ENCODE data around the gene EFHD2. TPM values are rescaled to one million over a fixed set of nuclear protein-coding genes. Genes with fewer than 3 reads are reported as not detected.

Gene EFHD2
- total and polyA plus RNA-seq, 2 of the 8 experiments (the other 6 are each of a cell fraction or from before 2014, with no cell fraction given) = 24.4 to 25.1 TPM

DNA sequence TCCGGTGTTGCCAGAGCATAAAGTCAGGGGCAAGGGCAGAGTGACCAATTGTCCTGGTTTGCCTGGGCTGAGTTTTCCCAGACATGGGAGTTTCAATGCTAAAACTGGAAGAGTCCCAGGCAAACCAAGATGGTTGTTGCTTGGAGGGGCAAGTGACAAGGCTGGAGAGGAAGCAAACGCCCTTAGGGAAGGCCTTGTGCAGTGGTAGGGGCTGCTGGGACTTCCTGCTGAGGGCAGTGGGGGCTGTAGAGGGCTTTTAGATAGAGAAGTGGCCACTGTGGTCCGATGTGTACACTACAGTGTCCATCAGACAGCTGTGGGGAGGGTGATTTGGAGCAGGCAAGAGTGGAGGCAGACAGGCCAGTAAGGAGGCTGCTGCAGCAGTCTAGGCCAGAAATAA is 39.9 kb downstream of the EFHD2 start:
- WGBS, 2 experiments (ENCODE audit: extremely low coverage in 1 of 2, insufficient coverage in 1 of 2, insufficient read length in 1 of 2, insufficient replicate concordance in 2 of 2, low coverage in 1 of 2, low lambda C conversion rate in 2 of 2, missing lambda C conversion rate in 1 of 2) = 80% methylated on average over 3 of the region's 3 CpGs; no CpG with 5 or more reads in 1 of the 2 experiments
- ChIA-PET CTCF (ENCODE audit: partially characterized antibody) (interaction anchor here (1.1 to 1.7 kb wide), 3 partner anchors 10 to 126 kb away, joined by 3 to 5 read pairs (median 3); no protein-coding TSS in a partner anchor), POLR2A (ENCODE audit: partially characterized antibody) (no interaction called here)
- no peak overlapping the region for H3K4me3 ChIP-seq (ENCODE audit: extremely low read depth in 1 of 4, insufficient read depth in 2 of 4, low read depth in 3 of 4, low read length in 4 of 4)
- H2AFZ ChIP-seq (ENCODE audit: low read length) = no peak overlapping the region
- H3K14ac ChIP-seq (ENCODE audit: insufficient read length) = no peak overlapping the region
- no peak overlapping the region for H3K56ac ChIP-seq (replicated peaks; ENCODE audit: insufficient read length, low read depth, low read length)
- H2BK20ac ChIP-seq (ENCODE audit: low read length) = no peak overlapping the region
- H3K79me1 ChIP-seq (ENCODE audit: low read depth, low read length) = no peaks in the 10 kb centered on the region
- H3K4me1 ChIP-seq (replicated peaks in 1 of 4; ENCODE audit: control insufficient read depth in 3 of 4, insufficient read depth in 4 of 4, low read length in 3 of 4) = no peaks in the 10 kb centered on the region
- no peaks in the 10 kb centered on the region for H3K27me3 ChIP-seq (replicated peaks in 1 of 4; ENCODE audit: control insufficient read depth in 3 of 4, extremely low read depth in 1 of 4, insufficient read depth in 3 of 4, low read length in 3 of 4)
- H4K91ac ChIP-seq (replicated peaks; ENCODE audit: insufficient read length, low read length) = no peak overlapping the region
- H4K20me1 ChIP-seq (replicated peaks in 1 of 2; ENCODE audit: control insufficient read depth in 1 of 2, insufficient read depth in 2 of 2, low read length in 2 of 2) = no peaks in the 10 kb centered on the region
- H3K23ac ChIP-seq (ENCODE audit: insufficient read length) = no peak overlapping the region
- H2BK12ac ChIP-seq (ENCODE audit: low read depth, low read length) = no peak overlapping the region
- H3K9ac ChIP-seq (replicated peaks in 1 of 4; ENCODE audit: extremely low read depth in 1 of 4, low read depth in 3 of 4, low read length in 3 of 4) = no peak overlapping the region
- H2BK15ac ChIP-seq (ENCODE audit: low read length) = no peak overlapping the region
- no peak overlapping the region for H3K18ac ChIP-seq (ENCODE audit: extremely low read depth, low read length)
- H3K9me3 ChIP-seq (ENCODE audit: insufficient read depth in 2 of 2, low read depth in 1 of 2, low read length in 1 of 2) = no peaks in the 10 kb centered on the region
- H3K36me3 ChIP-seq (ENCODE audit: control insufficient read depth in 2 of 4, insufficient read depth in 4 of 4, low read length in 3 of 4) = no peaks in the 10 kb centered on the region
- DNase-seq (ENCODE audit: low read depth in 1 of 2, low spot score in 2 of 2) (no peak), FAIRE-seq (no peak)
- H3K4ac ChIP-seq (replicated peaks; ENCODE audit: insufficient read length, low read depth, low read length) = no peak overlapping the region
- H3K23me2 ChIP-seq (ENCODE audit: low read depth, low read length) = no peaks in the 10 kb centered on the region
- H3K27ac ChIP-seq (ENCODE audit: low read depth, low read length) = no peak overlapping the region
- no peaks in the 10 kb centered on the region for H3K79me2 ChIP-seq (ENCODE audit: control insufficient read depth in 1 of 2, insufficient read depth in 2 of 2, low read length in 2 of 2)
- no peak overlapping the region for H2BK120ac ChIP-seq (replicated peaks; ENCODE audit: low read depth, low read length)
- no peak overlapping the region for H2AK5ac ChIP-seq (ENCODE audit: low read depth, low read length)
- H4K5ac ChIP-seq (ENCODE audit: insufficient read length, low read depth, low read length) = no peak overlapping the region
- 0 out of 2 replicates have a peak overlapping the region, but pooled peaks have one; percentile 71 for H4K8ac ChIP-seq (ENCODE audit: extremely low read depth, insufficient read depth, low read length)
- H3K4me2 ChIP-seq (ENCODE audit: insufficient read depth in 1 of 2, low read depth in 2 of 2, low read length in 2 of 2) = no peak overlapping the region
- H2BK5ac ChIP-seq (ENCODE audit: low read depth, low read length) = no peak overlapping the region
- TF ChIP-seq ZNF274 (IDR thresholded peaks at IDR 0.05; ENCODE audit: borderline replicate concordance, extremely low read depth, low read length) (no peak), PHF8 (conservative IDR thresholded peaks at IDR 0.05; ENCODE audit: low read depth, low read length) (no peak), TCF12 (IDR thresholded peaks at IDR 0.05; ENCODE audit: low read depth, low read length) (no peak), HDAC6 (IDR thresholded peaks at IDR 0.05; ENCODE audit: low read depth, low read length) (no peak), GABPA (IDR thresholded peaks at IDR 0.05; ENCODE audit: borderline replicate concordance, insufficient read depth, low read length) (no peak), SUZ12 (IDR thresholded peaks at IDR 0.05; ENCODE audit: low read length) (no peak), CTBP2 (IDR thresholded peaks at IDR 0.05; ENCODE audit: borderline replicate concordance, insufficient read depth, insufficient read length, low read length) (no peak), EP300 (IDR thresholded peaks at IDR 0.05; ENCODE audit: borderline replicate concordance in 1 of 2, low read depth in 2 of 2, low read length in 2 of 2) (no peak), EGR1 (IDR thresholded peaks at IDR 0.05; ENCODE audit: borderline replicate concordance, low read depth, low read length) (no peak), MAFK (IDR thresholded peaks at IDR 0.05; ENCODE audit: low read depth, low read length) (no peak), ASH2L (IDR thresholded peaks at IDR 0.05; ENCODE audit: low read length) (no peak), RFX5 (IDR thresholded peaks at IDR 0.05; ENCODE audit: borderline replicate concordance, low read depth, low read length) (no peak), SP4 (IDR thresholded peaks at IDR 0.05; ENCODE audit: low read length) (no peak)
- TF ChIP-seq, protein P1, sequence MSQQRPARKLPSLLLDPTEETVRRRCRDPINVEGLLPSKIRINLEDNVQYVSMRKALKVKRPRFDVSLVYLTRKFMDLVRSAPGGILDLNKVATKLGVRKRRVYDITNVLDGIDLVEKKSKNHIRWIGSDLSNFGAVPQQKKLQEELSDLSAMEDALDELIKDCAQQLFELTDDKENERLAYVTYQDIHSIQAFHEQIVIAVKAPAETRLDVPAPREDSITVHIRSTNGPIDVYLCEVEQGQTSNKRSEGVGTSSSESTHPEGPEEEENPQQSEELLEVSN (IDR thresholded peaks at IDR 0.05) = no peak

All from H1 (cell line).